HG02571 (cell line): ENCODE results near the gene SEPTIN10.
"Not testable (repeated sequence)": the region's sequence is repeated elsewhere in the genome, so short reads cannot be mapped to it uniquely, and the experiment has no call there.

Source experiments
- ATAC-seq: cut with Tn5 transposase; IDR thresholded peaks from one replicate; pipeline ENCODE4 v1.9.1; 2021; ENCODE audit warnings: mild to moderate bottlenecking, moderate library complexity; ENCODE audit not compliant: unreplicated experiment

The SEPTIN10 gene

DNA sequence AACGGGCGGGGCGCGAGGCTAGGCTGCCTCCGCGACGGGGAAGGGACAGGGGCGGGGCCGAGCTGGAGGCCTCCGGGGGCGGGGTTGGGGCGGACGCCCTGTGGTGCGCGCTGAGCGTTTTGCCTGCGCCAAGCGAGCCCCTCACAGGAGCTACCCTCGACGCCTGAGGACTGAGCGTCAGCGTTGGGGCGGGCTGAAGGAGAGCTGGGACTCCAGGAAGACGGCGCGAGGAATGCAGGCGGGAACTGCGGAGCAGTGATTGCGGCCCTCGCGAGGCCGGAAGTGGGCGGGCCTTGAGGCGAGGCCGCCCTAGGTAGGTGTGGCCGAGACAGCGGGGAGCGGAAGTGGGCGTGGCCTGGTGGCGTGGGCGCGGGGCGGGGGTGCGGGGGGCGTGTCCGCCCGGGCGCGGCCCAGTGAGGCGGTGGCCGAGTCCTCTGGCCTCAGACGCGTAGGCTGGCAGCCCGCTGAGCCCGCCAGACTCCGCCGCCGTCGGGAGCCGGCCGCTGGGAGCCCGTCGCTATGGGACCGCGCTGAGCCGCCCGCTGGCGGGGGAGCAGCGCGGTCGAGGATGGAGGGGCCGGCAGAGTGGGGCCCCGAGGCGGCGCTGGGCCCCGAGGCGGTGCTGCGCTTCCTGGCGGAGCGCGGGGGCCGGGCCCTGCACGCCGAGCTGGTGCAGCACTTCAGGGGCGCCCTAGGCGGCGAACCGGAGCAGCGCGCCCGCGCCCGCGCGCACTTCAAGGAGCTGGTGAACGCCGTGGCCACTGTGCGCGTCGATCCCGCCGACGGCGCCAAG lies at the start of gene SEPTIN10, which contains the start of gene SOWAHC:
Gene SEPTIN10 (minus strand): TSS at position 45 of the 793 bp plus-strand sequence. CDS start 139 bp downstream, outside the sequence.
Gene SOWAHC (plus strand): TSS at position 443 of the 793 bp plus-strand sequence. CDS start 126 bp downstream, at position 569.
- peak; percentile 61 for ATAC-seq

DNA sequence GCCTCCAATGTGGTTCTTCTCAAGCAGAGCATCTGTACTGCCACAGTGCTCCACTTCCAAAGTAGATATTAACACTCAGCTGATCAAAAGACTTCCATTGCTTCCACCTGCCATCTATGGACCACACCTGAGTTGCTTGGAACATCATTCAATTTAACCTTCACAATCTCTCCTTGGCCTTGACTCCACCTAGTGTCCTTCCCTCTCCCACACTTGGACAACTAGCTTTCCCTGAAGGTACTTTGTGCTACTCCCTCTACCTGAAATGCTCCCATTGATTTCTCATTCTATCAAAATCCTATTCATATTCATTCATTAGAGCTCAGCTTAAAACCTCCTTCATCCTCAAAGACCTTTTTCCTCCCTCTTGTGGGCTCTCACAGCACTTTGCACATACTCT lies 49.1 kb upstream of the SEPTIN10 start:
- no peak for ATAC-seq

DNA sequence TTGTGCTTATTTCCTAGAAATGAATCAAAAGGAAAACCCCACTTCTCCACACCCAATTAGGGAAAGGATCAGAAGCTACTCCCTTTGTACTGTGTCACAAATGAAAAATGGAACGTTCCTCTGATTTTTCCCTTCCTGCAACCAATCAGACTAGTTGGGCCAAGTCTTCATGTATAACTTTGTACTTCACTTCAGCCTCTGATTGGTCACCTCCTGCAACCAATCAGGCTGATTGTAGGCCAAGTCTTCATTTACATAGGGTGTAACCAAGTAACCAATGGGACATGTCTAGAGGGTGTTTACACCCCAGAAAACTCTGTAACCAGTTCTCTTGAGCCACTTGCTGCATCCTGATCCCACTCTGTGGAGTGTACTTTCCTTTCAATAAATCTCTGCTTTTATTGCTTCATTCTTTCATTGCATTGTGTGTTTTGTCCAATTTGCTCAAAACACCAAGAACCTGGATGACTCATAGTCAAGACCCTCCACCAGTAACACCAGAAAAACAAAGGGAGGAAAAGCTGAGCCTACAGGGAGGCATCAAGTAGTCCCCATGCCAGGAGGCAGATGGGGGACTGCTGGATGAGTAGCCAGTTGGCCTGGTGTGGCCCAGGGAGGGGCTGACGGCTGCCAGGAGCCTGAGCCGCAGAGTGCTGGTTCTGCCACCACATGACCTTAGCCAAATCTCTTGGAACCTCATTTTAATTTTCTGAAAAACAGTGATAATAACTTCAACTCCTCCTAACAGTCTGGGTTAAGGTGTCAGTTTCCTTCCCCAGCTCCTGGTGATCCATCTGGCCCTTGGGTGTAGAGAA lies 46.5 kb upstream of the SEPTIN10 start:
- ATAC-seq: no peak

DNA sequence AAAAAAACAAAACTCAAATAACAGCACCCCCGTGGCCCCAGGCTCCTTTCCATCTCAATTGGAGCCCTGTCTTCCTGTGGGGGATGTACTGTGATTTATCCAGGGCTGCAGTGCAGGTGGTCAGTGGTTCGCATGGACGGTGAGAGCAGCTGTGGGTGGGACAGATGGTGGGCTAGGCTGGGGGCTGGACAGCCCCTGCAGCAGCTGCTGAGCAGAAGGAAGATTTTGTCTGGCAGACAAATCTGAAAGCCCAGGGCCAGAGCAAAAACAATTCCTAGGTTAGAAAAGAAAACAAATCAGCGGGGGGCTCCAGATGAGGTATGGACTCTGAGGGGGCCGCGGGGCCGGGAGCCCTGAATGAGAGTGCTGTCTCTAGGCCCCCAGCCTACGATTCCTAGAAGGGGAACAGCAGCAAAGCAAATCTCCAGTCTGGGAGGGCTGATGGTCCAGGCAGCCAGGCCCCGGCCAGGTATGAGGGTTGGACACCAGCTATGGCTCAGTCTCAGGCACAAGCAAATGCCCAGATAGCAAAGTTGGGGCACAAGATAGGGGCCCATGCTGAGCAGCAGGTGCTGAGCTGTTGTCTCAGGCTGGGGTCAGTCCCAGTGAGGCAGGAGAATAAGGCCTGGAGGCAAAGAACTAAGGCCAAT lies 45.8 kb upstream of the SEPTIN10 start:
- ATAC-seq: no peak

DNA sequence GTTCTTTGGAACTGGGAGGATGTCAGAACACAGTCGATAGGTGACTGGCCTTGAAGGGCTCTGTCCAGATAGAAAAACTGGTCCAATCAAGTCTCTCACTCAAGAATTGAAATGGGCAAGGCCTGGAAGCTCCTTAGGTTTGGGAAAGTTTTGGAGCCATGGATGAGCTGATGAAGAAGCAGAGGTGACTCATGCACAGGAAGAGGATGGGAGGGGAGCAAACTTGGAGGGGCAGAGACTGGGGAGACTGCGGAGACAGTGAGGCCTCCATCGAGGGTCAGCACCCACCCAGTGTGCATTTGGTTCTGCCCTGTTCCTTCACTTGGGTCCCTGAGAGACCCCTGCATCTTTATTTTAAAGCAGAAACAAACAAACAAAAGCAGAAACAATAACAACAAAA lies 41.5 kb upstream of the SEPTIN10 start:
- ATAC-seq: no peak

DNA sequence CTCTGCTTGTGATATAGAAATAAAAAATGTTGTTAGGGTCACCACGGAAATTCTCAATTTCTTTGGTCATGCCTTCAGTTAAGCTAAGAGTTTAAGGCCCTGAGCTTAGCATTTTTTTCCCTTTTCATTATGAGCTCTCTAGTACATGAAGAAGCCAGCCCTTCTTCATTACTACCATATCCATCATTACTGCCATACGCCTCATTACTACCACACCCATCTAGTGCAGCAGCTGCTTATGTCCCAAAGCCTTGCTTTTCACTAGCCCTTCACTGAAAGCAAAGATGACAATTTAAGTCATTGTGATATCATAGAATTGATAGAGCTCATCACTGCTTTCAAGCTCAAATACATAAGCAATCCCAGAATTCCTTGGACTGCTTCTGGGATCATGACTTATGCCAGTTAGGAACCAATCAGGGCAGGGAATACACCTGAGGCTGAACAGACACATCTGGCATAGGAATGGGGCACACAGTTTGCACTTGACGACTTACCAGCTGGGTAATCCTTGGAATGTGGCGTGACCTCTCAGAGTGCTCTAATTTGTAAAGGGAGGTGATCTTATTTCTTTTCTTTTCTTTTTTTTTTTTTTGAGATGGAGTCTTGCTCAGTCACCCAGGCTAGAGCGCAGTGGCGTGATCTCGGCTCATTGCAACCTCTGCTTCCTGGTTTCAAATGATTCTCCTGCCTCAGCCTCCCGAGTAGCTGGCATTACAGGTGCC lies 40.7 kb upstream of the SEPTIN10 start:
- no peak for ATAC-seq

DNA sequence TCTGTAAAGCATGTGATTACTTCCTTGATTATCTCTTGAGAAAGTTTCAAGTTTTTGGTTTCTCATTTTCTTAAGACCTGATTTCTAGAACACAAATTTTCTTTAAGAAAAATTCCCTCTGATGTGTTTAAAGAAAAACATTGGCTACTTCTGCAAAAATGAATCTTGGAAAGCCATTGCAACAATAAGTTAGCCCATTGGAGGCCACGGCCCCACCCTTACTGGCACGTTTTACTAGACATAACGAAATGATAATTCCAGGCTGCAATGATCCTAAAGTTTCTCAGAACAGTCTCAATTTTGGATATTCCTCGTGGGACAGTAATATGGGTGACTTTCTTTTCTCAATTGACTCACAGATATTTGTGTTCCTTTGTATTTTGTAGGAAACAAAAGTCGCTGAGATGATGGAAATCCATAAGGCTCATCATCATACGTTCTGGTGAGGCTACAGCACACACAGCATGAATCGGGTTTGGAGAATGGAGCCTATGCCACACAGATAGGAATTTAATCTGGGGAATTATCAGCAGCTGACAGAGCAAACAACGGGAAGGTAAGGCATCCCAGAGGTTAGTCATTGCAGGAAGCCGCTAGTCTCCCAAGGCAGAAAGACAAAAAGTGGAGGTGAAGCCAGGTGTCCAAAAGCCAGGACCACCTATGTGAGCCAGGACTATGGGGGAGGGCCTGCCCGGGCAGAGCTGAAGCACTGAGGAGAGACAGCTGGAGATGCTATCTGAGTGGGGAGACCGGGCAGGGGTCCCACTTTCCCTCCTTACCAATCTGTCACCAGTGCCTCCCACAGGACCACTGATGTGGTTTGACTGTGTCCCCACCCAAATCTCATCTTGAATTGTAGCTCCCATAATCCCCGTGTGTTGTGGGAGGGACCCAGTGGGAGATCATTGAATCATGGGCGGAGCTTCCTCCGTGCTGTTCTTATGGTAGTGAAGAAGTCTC lies 36.2 kb upstream of the SEPTIN10 start:
- no peak for ATAC-seq

DNA sequence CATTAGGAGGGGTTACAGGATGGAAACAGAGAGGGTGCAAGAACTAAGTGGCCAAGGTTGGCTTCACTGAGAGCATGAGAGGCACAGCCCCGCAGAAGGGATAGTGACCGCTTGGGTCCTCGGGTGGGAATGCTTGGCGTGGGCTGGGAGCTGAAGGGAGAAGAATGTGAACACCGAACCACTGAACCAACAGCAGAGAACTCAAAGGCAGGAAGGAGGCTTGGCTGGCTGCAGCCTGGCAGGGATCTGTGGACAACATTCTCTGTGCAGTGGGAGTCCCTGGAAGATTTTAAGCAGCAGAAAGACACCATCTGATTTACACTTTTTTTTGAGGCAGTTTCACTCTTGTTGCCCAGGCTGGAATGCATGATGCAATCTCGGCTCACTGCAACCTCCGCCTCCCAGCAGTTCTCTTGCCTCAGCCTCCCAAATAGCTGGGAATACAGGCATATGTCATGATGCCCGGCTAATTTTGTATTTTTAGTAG lies 34.3 kb upstream of the SEPTIN10 start:
- no peak for ATAC-seq

DNA sequence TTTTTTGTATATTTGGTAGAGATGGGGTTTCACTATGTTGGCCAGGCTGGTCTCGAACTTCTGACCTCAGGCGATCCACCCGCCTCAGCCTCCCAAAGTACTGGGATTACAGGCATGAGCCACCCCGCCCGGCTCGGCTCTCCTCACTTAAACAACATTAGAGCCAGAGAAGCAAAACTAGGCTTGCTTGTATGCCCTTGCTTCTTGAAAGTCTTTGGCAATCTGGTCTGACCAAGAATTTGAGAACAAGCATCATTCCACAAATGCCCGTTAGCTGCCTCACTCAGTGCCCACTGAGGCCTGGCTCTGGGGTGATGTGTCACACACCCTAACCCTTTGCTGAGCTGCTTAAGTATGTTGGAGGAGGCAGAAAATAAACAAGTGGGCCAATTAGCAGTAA lies 33.9 kb upstream of the SEPTIN10 start:
- no peak for ATAC-seq

DNA sequence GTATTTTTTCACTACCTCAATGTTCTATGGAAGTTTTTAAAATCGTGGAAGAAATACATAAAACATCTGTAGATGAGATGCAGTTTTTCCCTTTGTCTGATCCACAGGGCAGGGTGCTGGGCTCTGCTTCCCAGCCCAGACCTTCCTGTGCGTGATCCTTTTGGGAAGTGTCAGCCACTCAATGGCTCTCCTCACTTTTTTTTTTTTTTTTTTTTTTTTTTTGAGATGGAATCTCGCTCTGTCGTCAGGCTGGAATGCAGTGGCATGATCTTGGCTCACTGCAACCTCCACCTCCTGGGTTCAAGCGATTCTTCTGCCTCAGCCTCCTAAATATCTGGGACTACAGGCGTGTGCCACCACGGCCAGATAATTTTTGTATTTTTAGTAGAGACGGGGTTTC lies 33.2 kb upstream of the SEPTIN10 start:
- ATAC-seq: no peak

DNA sequence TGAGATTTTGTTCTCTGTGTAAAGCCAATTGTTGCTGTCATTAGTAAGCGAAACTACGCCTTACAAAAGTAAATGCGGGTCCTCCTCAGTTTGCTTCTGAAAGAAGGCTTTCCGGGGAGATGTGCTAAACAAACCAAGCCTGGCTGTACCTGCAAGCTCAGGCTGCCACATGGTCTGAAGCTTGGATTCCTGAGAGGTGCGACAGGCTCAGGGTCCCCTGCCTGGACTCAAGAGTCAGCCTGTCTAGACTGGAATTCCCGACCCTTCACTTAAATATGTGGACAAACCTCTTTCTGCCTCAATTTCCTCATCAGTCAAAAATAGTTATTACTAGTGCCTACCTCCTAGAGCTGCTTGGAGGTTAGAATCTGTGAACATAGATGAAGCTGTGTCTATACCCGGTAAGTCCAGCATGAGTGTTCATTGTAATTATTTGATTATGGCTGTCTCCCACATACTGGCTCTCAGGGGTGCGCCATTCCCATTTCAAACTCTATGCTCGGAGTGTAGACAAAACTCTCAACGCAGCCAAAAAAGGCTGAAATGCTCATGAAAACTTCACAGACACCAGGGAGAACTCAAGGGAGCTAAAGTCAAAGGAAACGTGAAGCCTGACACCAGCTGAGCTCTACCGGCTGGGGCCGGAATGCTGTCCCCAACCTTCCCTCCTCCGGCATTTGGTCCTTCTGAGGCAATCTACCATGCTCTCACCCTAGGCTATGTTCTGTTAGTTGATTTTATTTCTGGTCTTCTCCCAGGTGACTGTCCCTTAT lies 31.8 kb upstream of the SEPTIN10 start:
- ATAC-seq: no peak

DNA sequence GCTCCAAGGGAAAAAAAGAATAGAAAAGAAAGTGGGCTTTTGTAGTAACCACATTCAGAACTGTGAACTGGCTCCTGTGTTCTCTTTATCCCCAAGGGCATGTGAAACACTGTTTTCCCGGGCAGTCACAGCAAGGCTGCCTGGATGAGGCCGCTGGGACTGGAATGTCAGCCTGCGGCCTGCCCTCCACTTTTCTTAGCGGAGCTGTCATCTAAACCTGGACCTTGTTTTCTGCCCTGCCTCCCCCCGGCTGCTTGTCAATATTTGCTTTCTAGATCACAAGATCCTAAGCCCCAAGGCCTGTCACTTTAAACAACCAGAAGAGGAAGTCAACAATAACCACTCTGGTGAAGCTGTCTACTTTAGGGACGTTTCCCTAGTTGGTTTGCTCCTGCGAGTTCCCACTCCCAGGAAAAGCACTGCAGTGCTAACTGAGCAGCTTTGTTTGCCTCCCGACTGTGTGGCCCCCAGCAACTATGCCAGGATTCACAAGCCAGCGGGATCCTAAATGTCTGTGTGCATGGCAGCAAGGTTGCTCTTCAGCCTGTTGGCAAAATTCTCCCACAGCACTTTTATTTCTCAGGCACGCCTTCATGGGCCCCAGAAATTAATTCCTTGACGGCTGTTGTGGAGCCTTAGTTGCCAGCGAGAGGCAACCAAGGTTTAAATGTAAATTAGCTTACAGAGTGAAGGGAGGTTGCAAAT lies 31.0 kb upstream of the SEPTIN10 start:
- ATAC-seq: no peak

DNA sequence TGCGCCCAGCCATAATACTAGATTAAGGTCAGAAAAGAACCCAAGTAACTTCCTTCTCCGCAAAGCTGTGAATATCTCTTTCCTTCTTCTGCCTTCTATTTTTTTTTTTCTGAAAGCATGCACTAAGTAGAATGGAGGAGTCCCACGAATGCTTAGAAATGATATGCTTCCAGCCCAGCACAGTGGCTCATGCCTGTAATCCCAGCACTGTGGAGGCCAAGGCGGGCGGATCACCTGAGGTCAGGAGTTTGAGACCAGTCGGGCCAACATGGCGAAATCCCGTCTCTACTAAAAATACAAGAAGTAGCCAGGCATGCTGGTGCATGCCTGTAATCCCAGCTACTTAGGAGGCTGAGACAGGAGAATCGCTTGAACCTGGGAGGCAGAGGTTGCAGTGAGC lies 26.2 kb upstream of the SEPTIN10 start:
- ATAC-seq: not testable (repeated sequence)

DNA sequence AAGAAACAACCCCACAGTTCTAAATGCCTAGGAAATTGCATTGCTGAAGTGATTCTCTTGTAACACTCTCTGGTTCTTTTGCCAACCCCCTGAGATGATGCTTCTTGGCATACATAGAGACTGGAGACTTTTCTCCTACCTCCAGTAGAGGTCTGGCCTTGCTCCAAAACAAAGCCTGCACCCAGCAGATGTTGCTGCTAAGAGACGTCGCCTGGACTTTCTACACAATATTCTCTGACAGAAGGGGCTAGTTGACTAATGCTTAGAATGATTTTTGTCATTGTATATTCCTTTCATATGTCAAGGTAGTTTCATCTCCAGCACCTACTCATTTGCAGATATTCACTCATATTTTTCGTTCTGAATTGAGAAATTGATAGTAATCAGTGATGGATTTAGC lies 25.0 kb upstream of the SEPTIN10 start:
- ATAC-seq: peak; percentile 42

DNA sequence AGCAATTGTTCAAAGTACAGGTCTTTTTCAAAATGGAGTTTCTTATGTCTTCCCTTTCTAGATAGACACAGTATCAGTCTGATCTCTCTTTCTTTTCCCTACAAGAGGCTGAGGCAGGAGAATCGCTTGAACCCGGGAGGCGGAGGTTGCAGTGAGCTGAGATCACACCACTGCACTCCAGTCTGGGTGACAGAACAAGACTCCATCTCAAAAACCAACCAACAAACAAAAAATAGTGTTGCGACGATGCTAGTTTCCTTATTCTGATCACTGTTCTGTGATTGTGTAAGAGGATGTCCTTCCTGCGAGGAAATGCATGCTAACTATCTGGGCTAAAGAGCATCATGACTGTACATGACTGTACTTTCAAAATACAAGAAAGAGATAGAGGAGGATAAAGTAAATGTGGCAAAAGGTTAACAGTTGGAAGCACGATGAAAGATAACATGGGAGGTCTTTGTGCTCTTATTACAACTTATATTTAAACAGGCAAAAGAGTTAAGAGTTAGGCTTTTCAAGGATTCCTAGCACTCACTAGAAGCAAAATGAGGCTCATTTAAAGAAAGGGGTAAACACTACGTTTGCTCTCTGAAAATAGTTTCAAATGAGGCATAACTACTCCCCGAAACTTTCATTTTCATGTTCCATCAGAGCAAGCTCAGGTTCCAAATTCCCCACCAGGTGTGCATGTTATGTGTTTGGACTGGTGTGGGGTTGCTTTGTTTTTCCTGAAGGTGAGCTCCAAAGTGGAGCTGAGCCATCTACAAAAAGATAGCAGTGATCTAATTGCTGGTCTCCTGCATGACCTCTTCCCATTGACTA lies 24.2 kb upstream of the SEPTIN10 start:
- peak; percentile 86 for ATAC-seq

DNA sequence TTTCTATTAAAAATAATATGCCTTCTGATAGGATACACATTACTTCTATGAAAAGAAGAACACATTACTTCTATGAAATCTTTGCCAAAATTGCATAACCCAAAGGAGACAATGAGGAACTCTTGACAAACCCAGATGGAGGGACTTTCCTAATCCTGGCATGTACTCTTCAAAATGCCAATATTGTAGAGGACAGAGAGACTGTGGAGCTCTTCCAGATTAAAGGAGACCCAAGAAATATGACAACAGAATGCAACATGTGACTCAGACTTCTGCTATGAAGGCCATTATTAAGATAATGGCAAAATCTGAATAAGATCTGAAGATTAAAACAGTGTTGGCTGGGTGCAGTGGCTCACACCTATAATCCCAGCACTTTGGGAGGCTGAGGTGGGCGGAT lies 22.6 kb upstream of the SEPTIN10 start:
- no peak for ATAC-seq
